GM12878 (cell line): ENCODE data around the gene GNB3. TPM values are rescaled to one million over a fixed set of nuclear protein-coding genes. Genes with fewer than 3 reads are reported as not detected.

Source experiments
- ATAC-seq: fragments of 200-7000 bp; cut with Tn5 transposase; 3 replicates; pipeline ENCODE4 v1.9.1; 2020; ENCODE audit warnings: mild to moderate bottlenecking, moderate library complexity
- BruUV-seq: library from RNA; stranded (reverse); fragments of 400-500 nt; replicated peaks from 2 replicates; lab custom pipeline; 2021; lab: Mats Ljungman, UMichigan
- CTCF ChIA-PET: fragments of 300-600 bp; sonication (Branson Sonifier 250); formaldehyde crosslinking; extraction: SDS; loops from one replicate; lab custom pipeline; 2021; ENCODE audit warnings: inconsistent platforms; lab: Yijun Ruan, JAX
- POLR2A ChIA-PET: fragments of 350-600 bp; formaldehyde crosslinking; extraction: SDS; loops from one replicate; lab custom pipeline; 2021; ENCODE audit warnings: inconsistent platforms; lab: Charles Lee
- RAD21 ChIA-PET: fragments of 300-600 bp; sonication (Branson Sonifier 250); formaldehyde crosslinking; loops from one replicate; lab custom pipeline; 2023; ENCODE audit warnings: antibody characterized with exemption; ENCODE audit not compliant: unreplicated experiment; lab: Charles Lee
- SMC1A ChIA-PET: fragments of 300-600 bp; sonication (Branson Sonifier 250); formaldehyde crosslinking; loops from one replicate; lab custom pipeline; 2023; ENCODE audit not compliant: unreplicated experiment, uncharacterized antibody; lab: Charles Lee
- DNase-seq: peaks from one replicate; pipeline ENCODE4 v3.0.0-alpha.2; 2011; ENCODE audit warnings: low read depth, low spot score
- FAIRE-seq: peaks from 3 replicates; lab custom pipeline; 2011; peaks lifted over from hg19 to GRCh38; lab: Jason Lieb, UNC
- H2AFZ ChIP-seq: 2 replicates; pipeline ENCODE4 v1.6.0; 2011; ENCODE audit warnings: low read depth, low read length, control low read depth; ENCODE audit not compliant: control insufficient read depth
- H3K27ac ChIP-seq: 2 replicates; pipeline ENCODE4 v1.5.1; 2011; ENCODE audit warnings: control low read depth; ENCODE audit not compliant: control insufficient read depth, insufficient read depth
- H3K27me3 ChIP-seq, 2 experiments: replicated peaks in 1 of 2; 2 replicates each; pipeline versions ENCODE4 v1.6.0 to v1.6.1; 2011; ENCODE audit warnings: low read length in 1 of 2; ENCODE audit not compliant: control insufficient read depth in 2 of 2, insufficient read depth in 2 of 2
- H3K36me3 ChIP-seq, 2 experiments: 2 replicates each; pipeline ENCODE4 v1.5.1; 2011; ENCODE audit warnings: low read length in 1 of 2; ENCODE audit not compliant: control insufficient read depth in 2 of 2, insufficient read depth in 2 of 2
- H3K4me1 ChIP-seq: 2 replicates; pipeline ENCODE4 v1.6.1; 2011; ENCODE audit warnings: mild to moderate bottlenecking, low read length, moderate library complexity, mixed read lengths; ENCODE audit not compliant: control insufficient read depth, insufficient read depth
- H3K4me2 ChIP-seq: 2 replicates; pipeline ENCODE4 v1.6.0; 2011; ENCODE audit warnings: control low read depth; ENCODE audit not compliant: control insufficient read depth, insufficient read depth
- H3K4me3 ChIP-seq: fragments of 200-600 bp; sonication (generic); 2 replicates; pipeline ENCODE4 v1.5.1; 2016
- H3K79me2 ChIP-seq: 2 replicates; pipeline ENCODE4 v1.6.0; 2011; ENCODE audit warnings: low read length; ENCODE audit not compliant: control insufficient read depth, insufficient read depth
- H3K9ac ChIP-seq: 2 replicates; pipeline ENCODE4 v1.8.0; 2011; ENCODE audit warnings: low read length, control low read depth, mixed read lengths; ENCODE audit not compliant: control insufficient read depth, insufficient read depth
- H3K9me3 ChIP-seq: replicated peaks from 3 replicates; pipeline ENCODE4 v1.5.1; 2011; ENCODE audit warnings: mild to moderate bottlenecking, low read length; ENCODE audit not compliant: control insufficient read depth, insufficient read depth
- H4K20me1 ChIP-seq: 2 replicates; pipeline ENCODE4 v1.6.0; 2011; ENCODE audit not compliant: control insufficient read depth, insufficient read depth
- CREM ChIP-seq: IDR thresholded peaks from 2 replicates; pipeline ENCODE4 v1.6.1; 2014; ENCODE audit warnings: antibody characterized with exemption, low read depth
- MYB ChIP-seq: fragments of 150-350 bp; IDR thresholded peaks from 2 replicates; pipeline ENCODE4 v1.6.1; 2014; ENCODE audit warnings: mild to moderate bottlenecking, low read depth, low read length, borderline replicate concordance
- NFIC ChIP-seq: IDR thresholded peaks from 2 replicates; pipeline ENCODE4 v1.6.1; 2012; ENCODE audit warnings: low read depth, mild to moderate bottlenecking, inconsistent platforms, low read length, moderate library complexity
- NR2F1 ChIP-seq: fragments of 450-650 bp; conservative IDR thresholded peaks from 2 replicates; pipeline ENCODE4 v1.6.1; 2017; ENCODE audit warnings: mild to moderate bottlenecking
- POU2F2 ChIP-seq: IDR thresholded peaks from 3 replicates; pipeline ENCODE4 v1.6.1; 2011; ENCODE audit warnings: low read depth, mild to moderate bottlenecking, low read length, borderline replicate concordance
- SMARCA5 ChIP-seq: fragments of 450-650 bp; IDR thresholded peaks from 2 replicates; pipeline ENCODE4 v1.6.1; 2017; ENCODE audit warnings: mild to moderate bottlenecking
- WGBS: methylation state at CpG from one replicate; pipeline ENCODE4 v1.1.6; 2016; ENCODE audit warnings: low lambda C conversion rate; ENCODE audit not compliant: insufficient replicate concordance, insufficient coverage; ENCODE audit errors: missing lambda C conversion rate; 5-methylcytosine and 5-hydroxymethylcytosine counted together
- in situ Hi-C: fragments of 300-500 bp; cut with MboI; formaldehyde crosslinking; loops from 9 replicates; pipeline ENCODE4 v1.14.3; 2018; ENCODE audit warnings: mixed read lengths
- intact Hi-C: fragments of 100-400 bp; cut with micrococcal nuclease; formaldehyde crosslinking; loops from one replicate; pipeline ENCODE4 v1.14.2; 2022; ENCODE audit not compliant: unreplicated experiment
- polyA plus RNA-seq, 11 experiments: library from polyadenylated mRNA; depleted of rRNA in 4 of 11; unstranded in 6 of 11; stranded (reverse) in 5 of 11; fragments of >200 nt; fragmentation: Nextera tagmentation in 4 of 11; fragmentation: Illumina TruSeq in 1 of 11; extraction: Ambion mirVana in 4 of 11; extraction: Trizol in 1 of 11; gene quantifications; 1 replicate in 1 of 11; 2 replicates in 10 of 11; pipeline versions ENCODE4 v1.2.1 to v1.2.3, GENCODE V29; 2011 to 2016; ENCODE audit warnings: inconsistent platforms in 2 of 11, missing spikeins in 2 of 11, low read depth in 1 of 11
- total RNA-seq, 4 experiments: library from RNA; depleted of rRNA in 3 of 4; stranded (reverse); fragments of >200 nt in 3 of 4; fragmentation: Illumina TruSeq in 1 of 4; extraction: Trizol in 1 of 4; gene quantifications; 2 replicates each; pipeline versions ENCODE4 v1.2.1 to v1.2.3, GENCODE V29; 2013 to 2021
- TF ChIP-seq, protein P1 (sequence below): fragments of 450-650 bp; IDR thresholded peaks from 2 replicates; pipeline ENCODE4 v1.6.1; 2017; ENCODE audit warnings: borderline replicate concordance
- TF ChIP-seq, protein P2 (sequence below): fragments of 450-650 bp; formaldehyde crosslinking; IDR thresholded peaks from 2 replicates; pipeline ENCODE4 v1.4.0; 2020; ENCODE audit warnings: mild to moderate bottlenecking, moderate library complexity
- TF ChIP-seq, protein P3 (sequence below): fragments of 450-650 bp; formaldehyde crosslinking; IDR thresholded peaks from 2 replicates; pipeline ENCODE4 v1.4.0; 2022; ENCODE audit warnings: mild to moderate bottlenecking, moderate library complexity
- TF ChIP-seq, protein P4 (sequence below): fragments of 450-650 bp; IDR thresholded peaks from 2 replicates; pipeline ENCODE4 v1.6.1; 2017; ENCODE audit warnings: low read depth, mild to moderate bottlenecking, moderate library complexity

GNB3 gene
- total and polyA plus RNA-seq, 10 of the 15 experiments (the other 5 are each of a cell fraction or from before 2014, with no cell fraction given), result 0.05 to 1.1 (median 0.36) TPM

DNA sequence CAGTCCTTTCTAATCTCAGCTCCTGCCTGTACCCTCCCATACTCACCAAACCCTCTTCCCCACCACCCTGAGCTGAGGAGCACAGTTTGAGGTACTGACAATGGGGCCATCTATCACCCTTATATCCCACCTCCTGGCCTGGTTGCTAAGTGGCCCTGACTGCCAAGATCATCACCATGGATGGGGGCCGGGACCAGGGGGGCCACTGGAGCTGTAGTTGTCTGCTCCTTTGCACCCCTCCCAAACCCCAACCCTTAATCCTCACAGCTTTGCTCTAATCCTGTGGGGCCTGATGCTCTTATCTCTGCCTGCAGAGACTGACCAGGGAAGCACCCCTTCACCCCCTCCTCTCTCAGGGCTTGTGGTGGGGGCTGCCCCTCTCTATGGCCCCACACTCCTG lies 395 bp upstream of the GNB3 start (continued):
- TF ChIP-seq NFIC (no peak), CREM (no peak)
- TF ChIP-seq, protein P1, sequence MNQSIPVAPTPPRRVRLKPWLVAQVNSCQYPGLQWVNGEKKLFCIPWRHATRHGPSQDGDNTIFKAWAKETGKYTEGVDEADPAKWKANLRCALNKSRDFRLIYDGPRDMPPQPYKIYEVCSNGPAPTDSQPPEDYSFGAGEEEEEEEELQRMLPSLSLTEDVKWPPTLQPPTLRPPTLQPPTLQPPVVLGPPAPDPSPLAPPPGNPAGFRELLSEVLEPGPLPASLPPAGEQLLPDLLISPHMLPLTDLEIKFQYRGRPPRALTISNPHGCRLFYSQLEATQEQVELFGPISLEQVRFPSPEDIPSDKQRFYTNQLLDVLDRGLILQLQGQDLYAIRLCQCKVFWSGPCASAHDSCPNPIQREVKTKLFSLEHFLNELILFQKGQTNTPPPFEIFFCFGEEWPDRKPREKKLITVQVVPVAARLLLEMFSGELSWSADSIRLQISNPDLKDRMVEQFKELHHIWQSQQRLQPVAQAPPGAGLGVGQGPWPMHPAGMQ, result no peak
- TF ChIP-seq, protein P2, sequence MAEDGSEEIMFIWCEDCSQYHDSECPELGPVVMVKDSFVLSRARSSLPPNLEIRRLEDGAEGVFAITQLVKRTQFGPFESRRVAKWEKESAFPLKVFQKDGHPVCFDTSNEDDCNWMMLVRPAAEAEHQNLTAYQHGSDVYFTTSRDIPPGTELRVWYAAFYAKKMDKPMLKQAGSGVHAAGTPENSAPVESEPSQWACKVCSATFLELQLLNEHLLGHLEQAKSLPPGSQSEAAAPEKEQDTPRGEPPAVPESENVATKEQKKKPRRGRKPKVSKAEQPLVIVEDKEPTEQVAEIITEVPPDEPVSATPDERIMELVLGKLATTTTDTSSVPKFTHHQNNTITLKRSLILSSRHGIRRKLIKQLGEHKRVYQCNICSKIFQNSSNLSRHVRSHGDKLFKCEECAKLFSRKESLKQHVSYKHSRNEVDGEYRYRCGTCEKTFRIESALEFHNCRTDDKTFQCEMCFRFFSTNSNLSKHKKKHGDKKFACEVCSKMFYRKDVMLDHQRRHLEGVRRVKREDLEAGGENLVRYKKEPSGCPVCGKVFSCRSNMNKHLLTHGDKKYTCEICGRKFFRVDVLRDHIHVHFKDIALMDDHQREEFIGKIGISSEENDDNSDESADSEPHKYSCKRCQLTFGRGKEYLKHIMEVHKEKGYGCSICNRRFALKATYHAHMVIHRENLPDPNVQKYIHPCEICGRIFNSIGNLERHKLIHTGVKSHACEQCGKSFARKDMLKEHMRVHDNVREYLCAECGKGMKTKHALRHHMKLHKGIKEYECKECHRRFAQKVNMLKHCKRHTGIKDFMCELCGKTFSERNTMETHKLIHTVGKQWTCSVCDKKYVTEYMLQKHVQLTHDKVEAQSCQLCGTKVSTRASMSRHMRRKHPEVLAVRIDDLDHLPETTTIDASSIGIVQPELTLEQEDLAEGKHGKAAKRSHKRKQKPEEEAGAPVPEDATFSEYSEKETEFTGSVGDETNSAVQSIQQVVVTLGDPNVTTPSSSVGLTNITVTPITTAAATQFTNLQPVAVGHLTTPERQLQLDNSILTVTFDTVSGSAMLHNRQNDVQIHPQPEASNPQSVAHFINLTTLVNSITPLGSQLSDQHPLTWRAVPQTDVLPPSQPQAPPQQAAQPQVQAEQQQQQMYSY (CRISPR knock-in tag), result no peak
- TF ChIP-seq, all 136 proteins: peak for 0

DNA sequence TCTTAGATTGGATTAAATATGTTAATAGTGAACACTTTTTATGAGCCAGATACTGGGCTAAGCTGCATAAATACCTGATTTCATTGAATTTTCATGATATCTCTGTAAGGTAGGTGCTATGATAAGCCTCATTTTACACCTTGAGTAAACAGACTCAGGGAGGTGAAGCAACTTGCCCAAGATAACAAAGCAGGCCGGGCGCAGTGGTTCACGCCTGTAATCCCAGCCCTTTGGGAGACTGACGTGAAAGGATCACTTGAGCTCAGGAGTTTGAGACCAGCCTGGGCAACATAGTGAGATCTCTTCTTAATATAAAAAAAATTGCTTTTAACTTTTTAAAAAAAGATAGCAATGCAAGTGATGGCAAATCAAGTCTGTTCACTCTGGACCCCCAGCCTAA lies 1.4 kb downstream of the GNB3 start:
- H3K27me3 ChIP-seq, result no peaks in the 10 kb centered on the region
- FAIRE-seq (no peak), DNase-seq (no peak), ATAC-seq (no peak)
- 70% methylated on average over 4 of the region's 4 CpGs for WGBS
- ChIA-PET CTCF (interaction anchor here (1.0 to 1.9 kb wide), 4 partner anchors 11 to 35 kb away, joined by 3 to 5 read pairs (median 4); no protein-coding TSS in a partner anchor), POLR2A (interaction anchor here (0.9 to 1.4 kb wide), 4 partner anchors 9 to 12 kb away, joined by 3 to 7 read pairs (median 4); partner anchors contain the start of genes CDCA3 and USP5), SMC1A (interaction anchor here (5.1 kb wide), 1 partner anchor 9 kb away, joined by 22 read pairs; the partner anchor contains the start of genes CDCA3 and USP5), RAD21 (interaction anchor here (1.5 kb wide), 1 partner anchor 9 kb away, joined by 3 read pairs; the partner anchor contains the start of genes CDCA3 and USP5)
- H2AFZ ChIP-seq, result no peak overlapping the region
- no TSS peak for BruUV-seq
- H3K4me2 ChIP-seq, result no peak overlapping the region
- no peak overlapping the region for H3K4me3 ChIP-seq
- in situ Hi-C loops (no loop called here), intact Hi-C loops (no loop called here)
- no peaks in the 10 kb centered on the region for H3K9me3 ChIP-seq
- no peak overlapping the region for H3K9ac ChIP-seq
- H3K27ac ChIP-seq, result no peak overlapping the region
- peaks cover 10% of the 10 kb centered on the region for H3K4me1 ChIP-seq
- no peaks in the 10 kb centered on the region for H3K79me2 ChIP-seq
- no peaks in the 10 kb centered on the region for H4K20me1 ChIP-seq
- no peaks in the 10 kb centered on the region; a peak in 2 of 4 replicates for H3K36me3 ChIP-seq
- TF ChIP-seq NR2F1 (no peak), POU2F2 (no peak), SMARCA5 (no peak), MYB (no peak)
- TF ChIP-seq, protein P3, sequence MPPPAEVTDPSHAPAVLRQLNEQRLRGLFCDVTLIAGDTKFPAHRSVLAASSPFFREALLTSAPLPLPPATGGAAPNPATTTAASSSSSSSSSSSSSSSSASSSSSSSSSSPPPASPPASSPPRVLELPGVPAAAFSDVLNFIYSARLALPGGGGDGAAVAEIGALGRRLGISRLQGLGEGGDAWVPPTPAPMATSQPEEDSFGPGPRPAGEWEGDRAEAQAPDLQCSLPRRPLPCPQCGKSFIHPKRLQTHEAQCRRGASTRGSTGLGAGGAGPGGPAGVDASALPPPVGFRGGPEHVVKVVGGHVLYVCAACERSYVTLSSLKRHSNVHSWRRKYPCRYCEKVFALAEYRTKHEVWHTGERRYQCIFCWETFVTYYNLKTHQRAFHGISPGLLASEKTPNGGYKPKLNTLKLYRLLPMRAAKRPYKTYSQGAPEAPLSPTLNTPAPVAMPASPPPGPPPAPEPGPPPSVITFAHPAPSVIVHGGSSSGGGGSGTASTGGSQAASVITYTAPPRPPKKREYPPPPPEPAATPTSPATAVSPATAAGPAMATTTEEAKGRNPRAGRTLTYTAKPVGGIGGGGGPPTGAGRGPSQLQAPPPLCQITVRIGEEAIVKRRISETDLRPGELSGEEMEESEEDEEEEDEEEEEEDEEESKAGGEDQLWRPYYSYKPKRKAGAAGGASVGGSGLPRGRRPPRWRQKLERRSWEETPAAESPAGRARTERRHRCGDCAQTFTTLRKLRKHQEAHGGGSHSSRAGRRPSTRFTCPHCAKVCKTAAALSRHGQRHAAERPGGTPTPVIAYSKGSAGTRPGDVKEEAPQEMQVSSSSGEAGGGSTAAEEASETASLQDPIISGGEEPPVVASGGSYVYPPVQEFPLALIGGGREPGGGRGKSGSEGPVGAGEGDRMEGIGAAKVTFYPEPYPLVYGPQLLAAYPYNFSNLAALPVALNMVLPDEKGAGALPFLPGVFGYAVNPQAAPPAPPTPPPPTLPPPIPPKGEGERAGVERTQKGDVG, result no peak
- TF ChIP-seq, protein P4, sequence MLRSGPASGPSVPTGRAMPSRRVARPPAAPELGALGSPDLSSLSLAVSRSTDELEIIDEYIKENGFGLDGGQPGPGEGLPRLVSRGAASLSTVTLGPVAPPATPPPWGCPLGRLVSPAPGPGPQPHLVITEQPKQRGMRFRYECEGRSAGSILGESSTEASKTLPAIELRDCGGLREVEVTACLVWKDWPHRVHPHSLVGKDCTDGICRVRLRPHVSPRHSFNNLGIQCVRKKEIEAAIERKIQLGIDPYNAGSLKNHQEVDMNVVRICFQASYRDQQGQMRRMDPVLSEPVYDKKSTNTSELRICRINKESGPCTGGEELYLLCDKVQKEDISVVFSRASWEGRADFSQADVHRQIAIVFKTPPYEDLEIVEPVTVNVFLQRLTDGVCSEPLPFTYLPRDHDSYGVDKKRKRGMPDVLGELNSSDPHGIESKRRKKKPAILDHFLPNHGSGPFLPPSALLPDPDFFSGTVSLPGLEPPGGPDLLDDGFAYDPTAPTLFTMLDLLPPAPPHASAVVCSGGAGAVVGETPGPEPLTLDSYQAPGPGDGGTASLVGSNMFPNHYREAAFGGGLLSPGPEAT, result no peak
